HFF-Myc (cell line): Measurements from ENCODE around the gene ATG5.

Source experiments
- DNase-seq: peaks from one replicate; pipeline ENCODE4 v3.0.0-alpha.2; 2011; ENCODE audit warnings: low read depth; ENCODE audit errors: extremely low read depth
- H3K4me3 ChIP-seq: replicated peaks from 2 replicates; pipeline ENCODE4 v1.5.1; 2011; ENCODE audit warnings: low read depth, mild to moderate bottlenecking, control low read depth, low read length
- TF ChIP-seq, protein P1 (sequence below): IDR thresholded peaks from 2 replicates; pipeline ENCODE4 v1.5.1; 2012; ENCODE audit warnings: mild to moderate bottlenecking, low read depth, low read length, control low read depth; ENCODE audit errors: missing control alignments

The ATG5 gene

DNA sequence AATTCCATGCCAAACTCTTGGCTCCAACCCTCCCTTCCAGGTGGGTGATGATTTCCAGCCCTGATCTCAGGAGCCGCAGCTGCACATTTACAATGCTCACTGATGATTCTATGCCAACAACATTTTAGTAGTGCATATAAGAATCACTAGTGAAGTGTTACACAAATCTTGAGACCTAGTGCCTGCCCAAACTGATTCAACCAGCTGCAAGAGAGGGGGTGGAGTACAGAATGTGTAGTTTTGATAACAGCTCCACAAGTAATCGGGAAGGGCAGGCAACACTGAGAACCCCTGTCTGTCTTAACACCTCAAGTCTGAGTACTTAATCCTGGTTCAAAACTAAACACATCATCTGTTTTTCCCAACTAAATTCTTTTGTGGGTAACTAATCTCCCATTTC is 147.8 kb downstream of the ATG5 start:
- TF ChIP-seq, protein P1, sequence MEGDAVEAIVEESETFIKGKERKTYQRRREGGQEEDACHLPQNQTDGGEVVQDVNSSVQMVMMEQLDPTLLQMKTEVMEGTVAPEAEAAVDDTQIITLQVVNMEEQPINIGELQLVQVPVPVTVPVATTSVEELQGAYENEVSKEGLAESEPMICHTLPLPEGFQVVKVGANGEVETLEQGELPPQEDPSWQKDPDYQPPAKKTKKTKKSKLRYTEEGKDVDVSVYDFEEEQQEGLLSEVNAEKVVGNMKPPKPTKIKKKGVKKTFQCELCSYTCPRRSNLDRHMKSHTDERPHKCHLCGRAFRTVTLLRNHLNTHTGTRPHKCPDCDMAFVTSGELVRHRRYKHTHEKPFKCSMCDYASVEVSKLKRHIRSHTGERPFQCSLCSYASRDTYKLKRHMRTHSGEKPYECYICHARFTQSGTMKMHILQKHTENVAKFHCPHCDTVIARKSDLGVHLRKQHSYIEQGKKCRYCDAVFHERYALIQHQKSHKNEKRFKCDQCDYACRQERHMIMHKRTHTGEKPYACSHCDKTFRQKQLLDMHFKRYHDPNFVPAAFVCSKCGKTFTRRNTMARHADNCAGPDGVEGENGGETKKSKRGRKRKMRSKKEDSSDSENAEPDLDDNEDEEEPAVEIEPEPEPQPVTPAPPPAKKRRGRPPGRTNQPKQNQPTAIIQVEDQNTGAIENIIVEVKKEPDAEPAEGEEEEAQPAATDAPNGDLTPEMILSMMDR: no peak
- no peak for DNase-seq
- no peak overlapping the region for H3K4me3 ChIP-seq

DNA sequence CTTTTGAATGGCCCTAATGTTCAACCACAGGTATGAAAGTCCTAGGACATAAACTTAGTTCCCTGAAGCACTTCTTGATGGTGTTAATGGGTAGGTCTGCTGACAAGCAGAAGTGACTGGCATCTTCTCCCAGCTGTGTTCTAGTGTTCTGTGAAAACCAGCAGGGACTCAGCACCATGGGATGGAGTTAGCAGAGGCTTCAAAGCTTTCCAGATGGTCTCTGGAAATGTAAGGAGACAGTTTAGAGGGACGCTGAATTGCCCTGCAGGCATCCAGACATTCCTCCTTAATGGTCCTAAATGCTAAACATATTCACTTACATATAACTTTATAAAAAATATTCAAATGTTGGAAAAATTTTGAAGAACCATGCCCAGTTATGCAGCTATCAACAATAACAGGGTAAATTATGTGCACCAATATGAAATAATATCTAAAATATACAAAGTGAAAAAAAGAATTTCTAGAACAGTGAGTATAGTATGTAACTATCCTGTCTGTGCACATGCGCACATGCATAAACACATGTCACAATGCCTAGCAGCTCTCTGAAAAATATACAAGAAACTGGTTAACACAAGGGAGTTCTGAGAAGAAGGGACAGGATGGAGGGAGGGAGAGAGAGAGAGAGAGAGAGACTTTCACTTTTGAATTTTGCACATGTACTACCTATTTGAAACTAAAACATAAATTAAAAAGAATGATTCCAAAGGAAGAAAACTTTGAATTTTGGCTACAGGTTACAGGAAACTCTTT is 152.3 kb downstream of the ATG5 start:
- H3K4me3 ChIP-seq: no peak overlapping the region
- TF ChIP-seq, protein P1: no peak
- no peak for DNase-seq

DNA sequence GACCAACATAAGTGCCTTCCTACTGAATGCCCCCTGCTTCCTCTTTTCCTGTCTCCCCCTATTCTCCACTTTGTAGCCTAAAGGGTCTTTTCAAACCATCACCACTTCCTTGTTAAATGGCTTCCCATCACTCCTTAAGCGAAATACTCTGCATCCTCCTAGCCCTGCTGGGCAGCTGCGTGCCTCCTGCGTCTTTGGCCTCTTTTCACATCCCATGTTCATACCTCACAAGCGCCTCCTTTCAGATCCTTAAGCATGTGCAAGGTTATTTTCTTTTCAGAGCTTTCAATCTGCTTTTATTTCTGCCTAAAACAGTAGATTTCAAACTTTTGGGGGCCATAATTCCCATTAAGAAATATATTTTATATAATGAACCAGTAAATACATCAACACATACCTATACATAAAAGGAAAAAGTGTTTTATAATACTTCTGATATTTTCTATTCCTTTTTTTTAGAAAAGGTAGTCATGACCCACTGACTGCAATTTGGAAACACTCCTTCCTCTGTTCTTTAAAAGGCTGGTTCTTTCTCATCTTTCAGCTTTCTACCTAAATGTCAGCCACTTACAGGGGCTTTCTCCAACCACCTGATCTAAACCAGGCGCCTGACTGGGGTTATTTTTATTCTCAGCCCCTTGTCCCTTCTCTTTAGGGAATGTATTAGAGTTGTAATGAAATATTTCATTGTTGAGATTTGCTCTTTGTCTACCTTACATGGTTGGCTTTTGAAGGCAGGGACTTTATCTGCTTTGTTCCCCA is 155.3 kb downstream of the ATG5 start:
- no peak overlapping the region for H3K4me3 ChIP-seq
- DNase-seq: no peak
- TF ChIP-seq, protein P1: no peak

DNA sequence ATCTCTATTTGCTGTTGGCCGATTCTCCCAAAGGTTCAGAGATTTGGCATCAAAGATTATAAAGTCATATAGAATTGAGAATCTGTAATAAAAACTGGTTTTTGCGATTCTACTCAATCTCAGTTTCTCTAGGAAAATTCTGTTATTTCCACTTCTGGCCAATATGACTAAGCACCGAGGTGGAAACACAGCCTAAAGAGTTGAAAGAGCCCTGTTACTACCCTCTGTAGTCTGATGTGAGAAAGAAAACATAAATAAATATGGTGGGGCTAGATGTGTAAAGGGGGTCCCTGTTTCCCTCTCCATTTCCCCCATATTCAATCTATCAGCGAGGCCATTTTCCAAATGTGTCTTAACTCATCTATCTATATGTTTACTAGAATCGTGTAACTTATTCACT is 156.0 kb downstream of the ATG5 start:
- H3K4me3 ChIP-seq: no peak overlapping the region
- TF ChIP-seq, protein P1: no peak
- no peak for DNase-seq

DNA sequence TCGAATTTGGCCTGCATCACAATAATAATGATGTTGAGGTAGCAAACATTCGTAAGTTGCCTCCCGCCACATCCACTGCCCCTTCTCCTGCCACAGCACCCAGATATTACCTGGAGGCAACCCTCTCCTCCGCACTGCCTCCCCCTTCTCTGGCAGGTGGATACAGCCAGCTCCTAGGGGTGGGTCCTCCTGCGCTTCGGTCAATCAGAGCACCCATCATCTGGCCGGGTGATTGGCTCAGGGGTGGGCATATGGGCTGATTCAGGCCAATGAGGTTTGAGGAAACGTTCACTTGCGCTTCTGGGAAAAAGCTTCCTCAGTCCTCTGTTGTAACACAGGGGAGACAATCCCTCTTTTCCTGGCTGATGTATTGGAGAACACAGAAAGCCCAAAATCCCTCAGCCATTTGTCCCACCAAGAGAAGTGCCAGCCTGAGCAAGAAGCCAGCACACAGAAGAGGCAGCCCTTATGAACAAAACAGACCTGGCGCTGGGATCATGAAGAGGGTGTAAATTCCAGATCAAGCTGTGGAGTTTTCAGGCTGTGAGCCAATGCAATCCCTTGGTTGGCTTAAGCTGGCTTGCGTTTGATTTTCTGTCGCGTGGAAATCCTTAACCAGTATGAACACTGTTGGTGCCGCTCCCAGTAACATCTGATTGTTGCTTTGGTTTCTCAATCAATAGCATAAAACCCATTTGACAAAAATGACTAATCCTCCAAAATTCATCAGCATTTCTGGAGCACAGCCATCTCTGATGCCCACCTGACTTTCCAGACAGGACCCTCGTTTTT is 157.3 kb downstream of the ATG5 start:
- TF ChIP-seq, protein P1: no peak

DNA sequence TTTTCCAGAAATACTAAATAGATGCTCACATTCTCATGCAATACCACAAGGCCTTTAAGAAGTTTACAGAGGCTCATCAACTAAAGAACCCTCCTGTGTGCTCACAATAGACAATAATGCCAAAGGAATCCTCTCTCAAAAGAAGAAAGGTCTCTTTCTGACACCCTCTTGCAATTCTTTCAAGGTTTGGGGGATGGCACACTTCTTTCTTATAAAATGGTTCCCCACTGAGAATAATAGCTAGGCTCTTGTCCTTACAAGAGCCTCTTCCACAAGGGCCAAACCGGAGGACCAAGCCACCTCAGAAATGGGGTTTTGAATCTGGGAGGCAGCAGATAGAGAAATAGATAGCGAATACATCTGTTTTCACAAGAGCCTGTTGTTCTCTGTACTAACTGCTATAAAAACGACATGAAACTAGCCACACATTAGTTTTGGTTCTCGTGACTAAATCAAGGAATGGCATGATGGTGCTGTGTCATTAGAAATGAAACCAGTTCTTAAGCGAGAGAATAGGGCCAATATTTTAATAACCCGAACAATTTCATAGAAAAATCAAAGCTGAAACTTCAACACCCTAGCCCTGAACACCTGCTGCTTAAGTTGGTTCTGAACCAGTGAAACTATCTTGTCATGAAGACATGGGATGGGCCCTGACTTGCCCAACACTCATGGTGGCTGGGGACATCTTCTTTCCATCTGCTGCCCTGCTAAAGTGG is 158.3 kb downstream of the ATG5 start:
- no peak overlapping the region for H3K4me3 ChIP-seq
- DNase-seq: no peak
- TF ChIP-seq, protein P1: no peak

More for the DNA sequence above, 157.3 kb downstream of the ATG5 start:
- DNase-seq: no peak
- no peak overlapping the region for H3K4me3 ChIP-seq
